Gastrocnemius medialis (tissue), 4 donors: ENCODE data around the gene ABCC2. TPM values are rescaled to one million over a fixed set of nuclear protein-coding genes. Genes with fewer than 3 reads are reported as not detected.
"Not testable (repeated sequence)": the region's sequence is repeated elsewhere in the genome, so short reads cannot be mapped to it uniquely, and the experiment has no call there.

ENCODE experiments used
- ATAC-seq, 2 donors: fragments of 150-250 bp; one replicate each; pipeline ENCODE4 v1.9.1; 2016
- DNase-seq, 2 donors: peaks; one replicate each; pipeline ENCODE4 v3.0.0-alpha.2; 2019
- H3K27ac ChIP-seq, 4 donors: fragments of 200-600 bp; sonication (generic); 1 replicate in 1 of 4; 2 replicates in 3 of 4; pipeline ENCODE4 v1.5.1; 2016 to 2018; ENCODE audit warnings: mild to moderate bottlenecking in 2 of 4, moderate library complexity in 1 of 4
- H3K27me3 ChIP-seq, 3 donors: fragments of 200-600 bp; sonication (generic) in 2 of 3; 1 replicate in 1 of 3; 2 replicates in 2 of 3; pipeline versions ENCODE4 v1.5.1 to v1.6.0; 2016 to 2019; ENCODE audit warnings: mild to moderate bottlenecking in 1 of 3, moderate library complexity in 1 of 3
- H3K36me3 ChIP-seq, 2 donors: fragments of 200-600 bp; sonication (generic) in 1 of 2; one replicate each; pipeline ENCODE4 v1.5.1; 2017 to 2018
- H3K4me1 ChIP-seq, 2 donors: fragments of 200-600 bp; sonication (generic) in 1 of 2; one replicate each; pipeline ENCODE4 v1.5.1; 2016 to 2017; ENCODE audit warnings: mild to moderate bottlenecking in 2 of 2
- H3K4me3 ChIP-seq, 4 donors: fragments of 200-600 bp; sonication (generic) in 3 of 4; 1 replicate in 1 of 4; 2 replicates in 3 of 4; pipeline ENCODE4 v1.5.1; 2016 to 2019; ENCODE audit warnings: mild to moderate bottlenecking in 2 of 4
- H3K9me3 ChIP-seq, 3 donors: fragments of 200-600 bp; sonication (generic) in 2 of 3; 1 replicate in 1 of 3; 2 replicates in 2 of 3; pipeline ENCODE4 v1.5.1; 2016 to 2019
- CTCF ChIP-seq, 5 experiments: fragments of 450-650 bp in 3 of 5; fragments of 200-600 bp in 2 of 5; sonication (generic) in 2 of 5; IDR thresholded peaks in 4 of 5; conservative IDR thresholded peaks in 1 of 5; 1 replicate in 4 of 5; 2 replicates in 1 of 5; pipeline ENCODE4 v1.5.1; 2016 to 2019; ENCODE audit warnings: antibody characterized with exemption in 5 of 5, mild to moderate bottlenecking in 3 of 5, moderate library complexity in 3 of 5
- POLR2A ChIP-seq, 2 donors: fragments of 450-650 bp; IDR thresholded peaks; one replicate each; pipeline ENCODE4 v1.6.1; 2017; ENCODE audit warnings: antibody characterized with exemption in 2 of 2, mild to moderate bottlenecking in 2 of 2, moderate library complexity in 2 of 2
- in situ Hi-C, 4 donors: fragments of 200-750 bp; cut with MboI; loops; one replicate each; pipeline versions ENCODE4 v1.15.0 to v1.8.0; 2017; ENCODE audit warnings: low sequenced_read_pairs in 4 of 4
- intact Hi-C: fragments of 100-400 bp; cut with DNase I; formaldehyde crosslinking; loops from one replicate; pipeline ENCODE4 v1.15.1; 2023; ENCODE audit warnings: low total_unique reads
- total RNA-seq, 4 donors: library from RNA; depleted of rRNA; stranded (reverse); fragments of >200 nt; gene quantifications; one replicate each; pipeline versions ENCODE4 v1.1.0 to v1.2.3, GENCODE V29; 2016

The ABCC2 gene
- 1 to 10 TPM in 3 of 4 donors, under 1 TPM in 1; 0.89 to 3.2 (median 1.3) TPM for total RNA-seq

DNA sequence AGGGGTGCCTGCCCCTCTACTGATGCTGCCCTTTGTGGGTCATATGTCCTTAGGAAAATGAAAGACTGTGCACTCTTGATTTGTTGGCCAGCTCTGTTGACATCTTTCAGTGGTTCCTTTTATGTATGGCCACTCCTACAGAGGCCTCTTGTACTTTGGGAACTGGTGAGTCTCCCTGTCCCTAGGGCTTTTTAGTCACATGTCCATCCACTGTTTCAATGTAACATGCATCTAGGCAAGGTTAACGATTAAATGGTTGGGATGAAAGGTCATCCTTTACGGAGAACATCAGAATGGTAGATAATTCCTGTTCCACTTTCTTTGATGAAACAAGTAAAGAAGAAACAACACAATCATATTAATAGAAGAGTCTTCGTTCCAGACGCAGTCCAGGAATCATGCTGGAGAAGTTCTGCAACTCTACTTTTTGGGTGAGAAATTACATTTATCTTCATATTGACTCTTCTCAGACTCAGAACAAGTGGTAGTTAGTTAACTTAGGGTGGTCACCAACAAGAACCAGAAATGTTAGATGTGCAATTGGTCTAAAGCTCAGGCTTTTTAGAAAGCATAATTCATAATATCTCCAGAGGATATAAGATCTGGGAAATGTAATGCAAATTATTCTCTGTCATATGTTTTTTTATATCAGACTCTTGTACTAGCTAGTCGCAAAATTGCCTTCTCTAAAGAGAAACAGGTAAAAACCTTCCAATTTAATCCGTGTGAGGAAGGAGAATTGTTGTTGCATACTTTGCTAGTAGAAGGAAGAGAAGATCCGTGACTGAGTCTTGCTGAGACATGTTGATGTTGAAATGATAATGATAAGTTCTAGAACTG is at the start of gene ABCC2:
ABCC2 (plus strand) TSS at position 194 of the 840 bp plus-strand sequence; CDS start at position 399, 205 bp downstream.
- TF ChIP-seq CTCF (IDR thresholded peaks at IDR 0.05 in 4 of 5, conservative IDR thresholded peaks at IDR 0.05 in 1 of 5) (no peak), POLR2A (IDR thresholded peaks at IDR 0.05) (no peak)
- no peaks in the 10 kb centered on the region for H3K9me3 ChIP-seq
- H3K27me3 ChIP-seq, result no peaks in the 10 kb centered on the region
- in situ Hi-C loops (no loop called here), intact Hi-C loops (no loop called here)
- no peak within 1 kb of the TSS for H3K4me3 ChIP-seq
- peaks cover 6 to 11% of the 10 kb centered on the region in 2 donors for H3K4me1 ChIP-seq
- ATAC-seq (no peak), DNase-seq (no peak)
- no peak within 1 kb of the TSS for H3K27ac ChIP-seq
- H3K36me3 ChIP-seq, result no peaks in the 10 kb centered on the region

- ATAC-seq, result peak; percentile 30
These were observed 49.1 kb upstream of the ABCC2 start for GRCh38 chr10:99733366-99733765.

GRCh38 chr10:99734111-99734510 is 48.3 kb upstream of the ABCC2 start:
- peak overlapping the region; percentile 82 to 100 (median 97) for H3K4me3 ChIP-seq
- H3K27me3 ChIP-seq, ATAC-seq, H3K9me3 ChIP-seq: not testable (repeated sequence)
- H3K27ac ChIP-seq, result peak overlapping the region; percentile 95 to 99 (median 99)
- peaks cover 0 to 30% of the 10 kb centered on the region in 2 donors for H3K36me3 ChIP-seq
- in situ Hi-C loops (loop anchor here in 1 of 4 donors (10.0 kb wide), 1 partner anchor 299 kb away; the partner anchor contains the start of gene GOT1), intact Hi-C loops (loop anchor here (5.0 to 10.0 kb wide), 2 partner anchors 112 to 631 kb away; partner anchors contain the start of gene SLC25A28)
- peak in 1 of 2 donors; percentile 27 for DNase-seq
- peaks cover 69 to 70% of the 10 kb centered on the region in 2 donors for H3K4me1 ChIP-seq

More at GRCh38 chr10:99733366-99733765, 49.1 kb upstream of the ABCC2 start:
- Histone ChIP-seq H3K27ac (peak overlapping the region; percentile 95 to 99 (median 99)), H3K27me3 (no peaks in the 10 kb centered on the region), H3K9me3 (no peaks in the 10 kb centered on the region), H3K36me3 (peaks cover 0 to 30% of the 10 kb centered on the region in 2 donors), H3K4me3 (peak overlapping the region; percentile 82 to 100 (median 97)), H3K4me1 (peaks cover 62 to 64% of the 10 kb centered on the region in 2 donors)
- no peak for TF ChIP-seq POLR2A (IDR thresholded peaks at IDR 0.05)
- no peak for TF ChIP-seq CTCF (IDR thresholded peaks at IDR 0.05 in 4 of 5, conservative IDR thresholded peaks at IDR 0.05 in 1 of 5)
- DNase-seq, result peak; percentile 22 to 42
- in situ Hi-C loops, result loop anchor here in 1 of 4 donors (10.0 kb wide), 1 partner anchor 299 kb away; the partner anchor contains the start of gene GOT1
- intact Hi-C loops, result loop anchor here (2.0 to 10.0 kb wide), 3 partner anchors 111 to 631 kb away; partner anchors contain the start of genes GOT1 and SLC25A28

- intact Hi-C loops (loop anchor here (5.0 kb wide), 1 partner anchor 257 kb away; no protein-coding TSS in a partner anchor), in situ Hi-C loops (no loop called here)
- H3K9me3 ChIP-seq, result no peaks in the 10 kb centered on the region
- H3K4me3 ChIP-seq, result no peak overlapping the region
- TF ChIP-seq POLR2A (IDR thresholded peaks at IDR 0.05) (no peak), CTCF (IDR thresholded peaks at IDR 0.05 in 4 of 5, conservative IDR thresholded peaks at IDR 0.05 in 1 of 5) (no peak)
- no peak for ATAC-seq
- no peaks in the 10 kb centered on the region for H3K27me3 ChIP-seq
- H3K27ac ChIP-seq, result peak overlapping the region; percentile 95 to 99 (median 99)
- H3K36me3 ChIP-seq, result peaks cover 0 to 81% of the 10 kb centered on the region in 2 donors
- no peak for DNase-seq
- peaks cover 74 to 84% of the 10 kb centered on the region in 2 donors for H3K4me1 ChIP-seq
These were observed 42.2 kb upstream of the ABCC2 start for GRCh38 chr10:99740260-99740659.
